H9 (cell line): ENCODE results near the gene RBFOX2. TPM values are rescaled to one million over a fixed set of nuclear protein-coding genes. Genes with fewer than 3 reads are reported as not detected.

ENCODE experiments used
- DNase-seq: peaks from one replicate; pipeline ENCODE4 v3.0.0-alpha.2; 2017
- H2AFZ ChIP-seq: one replicate; pipeline ENCODE4 v1.6.1; 2013; ENCODE audit warnings: mild to moderate bottlenecking, low read length, control low read depth, moderate library complexity
- H2AK5ac ChIP-seq: 2 replicates; pipeline ENCODE4 v1.6.1; 2013; ENCODE audit warnings: low read length, control low read depth, mixed read lengths; ENCODE audit not compliant: insufficient read length
- H2BK120ac ChIP-seq: one replicate; pipeline ENCODE4 v1.6.1; 2013; ENCODE audit warnings: low read depth, mild to moderate bottlenecking, low read length, control low read depth, inconsistent platforms; ENCODE audit not compliant: poor library complexity, severe bottlenecking
- H2BK12ac ChIP-seq: 2 replicates; pipeline ENCODE4 v1.6.1; 2013; ENCODE audit warnings: low read length, control low read depth, mixed read lengths, low read depth; ENCODE audit not compliant: insufficient read length
- H2BK15ac ChIP-seq: 2 replicates; pipeline ENCODE4 v1.6.1; 2013; ENCODE audit warnings: low read depth, low read length, control low read depth
- H2BK20ac ChIP-seq: one replicate; pipeline ENCODE4 v1.6.1; 2013; ENCODE audit warnings: low read depth, mild to moderate bottlenecking, low read length, control low read depth, inconsistent platforms; ENCODE audit not compliant: poor library complexity, severe bottlenecking
- H2BK5ac ChIP-seq: 2 replicates; pipeline ENCODE4 v1.6.1; 2013; ENCODE audit warnings: low read length, control low read depth, mixed read lengths; ENCODE audit not compliant: insufficient read length
- H3K14ac ChIP-seq: 2 replicates; pipeline ENCODE4 v1.6.1; 2013; ENCODE audit warnings: low read length, control low read depth; ENCODE audit not compliant: insufficient read depth
- H3K18ac ChIP-seq: 2 replicates; pipeline ENCODE4 v1.6.1; 2013; ENCODE audit warnings: low read depth, mild to moderate bottlenecking, mixed read lengths, low read length, control low read depth; ENCODE audit not compliant: insufficient read length
- H3K23ac ChIP-seq: 2 replicates; pipeline ENCODE4 v1.6.1; 2013; ENCODE audit warnings: low read length, control low read depth, mixed read lengths, low read depth; ENCODE audit not compliant: insufficient read length
- H3K23me2 ChIP-seq: 2 replicates; pipeline ENCODE4 v1.6.1; 2013; ENCODE audit warnings: low read depth, mild to moderate bottlenecking, mixed read lengths, low read length, control low read depth; ENCODE audit not compliant: insufficient read length, poor library complexity, severe bottlenecking
- H3K27ac ChIP-seq: 2 replicates; pipeline ENCODE4 v1.5.1; 2013; ENCODE audit warnings: low read length, control low read depth, mixed read lengths, low read depth; ENCODE audit not compliant: insufficient read length
- H3K27me3 ChIP-seq: 2 replicates; pipeline ENCODE4 v1.6.1; 2013; ENCODE audit warnings: low read length, control low read depth, inconsistent platforms; ENCODE audit not compliant: insufficient read depth
- H3K4ac ChIP-seq: 2 replicates; pipeline ENCODE4 v1.6.1; 2013; ENCODE audit warnings: low read depth, mild to moderate bottlenecking, control low read depth, inconsistent platforms, low read length, moderate library complexity
- H3K4me1 ChIP-seq: 2 replicates; pipeline ENCODE4 v1.6.1; 2013; ENCODE audit warnings: low read length, control low read depth, inconsistent platforms; ENCODE audit not compliant: insufficient read depth
- H3K4me2 ChIP-seq: 2 replicates; pipeline ENCODE4 v1.6.1; 2013; ENCODE audit warnings: low read length, control low read depth, mixed read lengths; ENCODE audit not compliant: insufficient read length, insufficient read depth
- H3K56ac ChIP-seq: 2 replicates; pipeline ENCODE4 v1.6.1; 2013; ENCODE audit warnings: low read depth, mild to moderate bottlenecking, mixed read lengths, low read length, control low read depth; ENCODE audit not compliant: insufficient read length
- H3K79me1 ChIP-seq: 2 replicates; pipeline ENCODE4 v1.6.1; 2013; ENCODE audit warnings: low read depth, mild to moderate bottlenecking, moderate library complexity, low read length, control low read depth, inconsistent platforms; ENCODE audit not compliant: insufficient read depth, poor library complexity, severe bottlenecking
- H3K79me2 ChIP-seq: 2 replicates; pipeline ENCODE4 v1.6.1; 2013; ENCODE audit warnings: low read length, control low read depth, inconsistent platforms; ENCODE audit not compliant: insufficient read depth
- H3K9ac ChIP-seq: 2 replicates; pipeline ENCODE4 v1.6.1; 2013; ENCODE audit warnings: low read length, control low read depth, mixed read lengths; ENCODE audit not compliant: insufficient read length; ENCODE audit errors: extremely low read depth
- H3K9me3 ChIP-seq: one replicate; pipeline ENCODE4 v1.6.1; 2013; ENCODE audit warnings: low read depth, low read length, inconsistent platforms; ENCODE audit not compliant: control insufficient read depth
- H3T11ph ChIP-seq: one replicate; pipeline ENCODE4 v1.6.1; 2013; ENCODE audit warnings: mild to moderate bottlenecking, low read length, control low read depth, inconsistent platforms
- H4K20me1 ChIP-seq: one replicate; pipeline ENCODE4 v1.6.1; 2013; ENCODE audit not compliant: control insufficient read depth, insufficient read length, insufficient read depth
- H4K5ac ChIP-seq: 2 replicates; pipeline ENCODE4 v1.6.1; 2013; ENCODE audit warnings: low read depth, mild to moderate bottlenecking, mixed read lengths, low read length, control low read depth; ENCODE audit not compliant: insufficient read length
- H4K8ac ChIP-seq: replicated peaks from 2 replicates; pipeline ENCODE4 v1.6.1; 2013; ENCODE audit warnings: low read length, control low read depth, mixed read lengths, low read depth; ENCODE audit not compliant: insufficient read length
- H4K91ac ChIP-seq: 2 replicates; pipeline ENCODE4 v1.6.1; 2013; ENCODE audit warnings: low read depth, mild to moderate bottlenecking, moderate library complexity, mixed read lengths, low read length, control low read depth; ENCODE audit not compliant: insufficient read length
- H3K27ac Mint-ChIP-seq, 3 experiments: 2 replicates in 2 of 3; 3 replicates in 1 of 3; pipeline ENCODE4 v1.8.0; 2020 to 2021; ENCODE audit warnings: mixed read lengths in 3 of 3, mild to moderate bottlenecking in 1 of 3, moderate library complexity in 1 of 3
- H3K27me3 Mint-ChIP-seq: 2 replicates; pipeline ENCODE4 v1.8.0; 2021; ENCODE audit warnings: low read depth, mild to moderate bottlenecking, moderate library complexity, mixed read lengths
- H3K36me3 Mint-ChIP-seq, 3 experiments: 2 replicates in 2 of 3; 3 replicates in 1 of 3; pipeline ENCODE4 v1.8.0; 2020 to 2021; ENCODE audit warnings: low read depth in 3 of 3, mixed read lengths in 3 of 3; ENCODE audit not compliant: insufficient read depth in 1 of 3
- H3K4me1 Mint-ChIP-seq, 2 experiments: 2 replicates each; pipeline ENCODE4 v1.8.0; 2020; ENCODE audit warnings: mixed read lengths in 2 of 2
- H3K4me3 Mint-ChIP-seq, 2 experiments: 2 replicates in 1 of 2; 3 replicates in 1 of 2; pipeline ENCODE4 v1.8.0; 2020 to 2021; ENCODE audit warnings: mild to moderate bottlenecking in 2 of 2, mixed read lengths in 2 of 2, moderate library complexity in 1 of 2
- H3K9me3 Mint-ChIP-seq, 2 experiments: 2 replicates in 1 of 2; 3 replicates in 1 of 2; pipeline ENCODE4 v1.8.0; 2020; ENCODE audit warnings: mild to moderate bottlenecking in 2 of 2, mixed read lengths in 2 of 2, moderate library complexity in 1 of 2
- WGBS: extraction: QIAGEN DNeasy Blood & Tissue Kit; methylation state at CpG from one replicate; pipeline ENCODE4 v1.1.7; 2013; ENCODE audit warnings: missing lambda C conversion rate, low lambda C conversion rate, mixed read lengths; ENCODE audit not compliant: insufficient read length; ENCODE audit errors: extremely low coverage; 5-methylcytosine and 5-hydroxymethylcytosine counted together
- total RNA-seq: library from RNA; stranded (reverse); gene quantifications from 2 replicates; pipeline ENCODE4 v1.2.1, GENCODE V29; 2021
- TF ChIP-seq, protein P1 (sequence below): fragments of 200-600 bp; sonication (generic); conservative IDR thresholded peaks from 3 replicates; pipeline ENCODE4 v1.8.0; 2021; ENCODE audit warnings: antibody characterized with exemption, mild to moderate bottlenecking

The RBFOX2 gene
- total RNA-seq, 1 experiment from 2014 or later, result 84.7 TPM

DNA sequence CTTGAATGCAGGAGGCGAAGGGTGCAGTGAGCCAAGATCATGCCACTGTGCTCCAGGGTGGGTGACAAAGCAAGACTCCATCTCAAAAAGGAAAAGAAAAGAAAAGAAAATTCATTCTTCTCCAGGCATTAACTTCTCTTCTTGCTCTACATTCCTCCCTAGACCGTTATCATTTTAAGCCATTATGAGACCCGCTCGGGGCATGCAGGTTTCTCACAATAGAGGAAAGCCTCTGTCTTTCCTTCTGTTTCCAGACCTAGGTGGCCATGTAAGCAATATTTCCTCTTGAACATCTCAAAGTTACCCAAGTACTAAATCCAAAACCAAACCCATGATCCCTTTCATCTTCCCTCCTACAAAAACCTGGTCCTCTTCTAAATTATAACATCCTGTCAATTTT lies 139.6 kb downstream of the RBFOX2 start:
- Histone ChIP-seq H2BK120ac (no peak overlapping the region), H3K27me3 (no peaks in the 10 kb centered on the region), H3K4me2 (no peak overlapping the region), H2BK5ac (no peak overlapping the region), H3K14ac (no peak overlapping the region), H2AK5ac (no peak overlapping the region), H2BK15ac (no peak overlapping the region), H4K5ac (no peak overlapping the region), H3K23ac (no peak overlapping the region), H3K23me2 (no peaks in the 10 kb centered on the region), H2BK20ac (no peak overlapping the region), H4K8ac (no peak overlapping the region), H3K4me1 (no peaks in the 10 kb centered on the region), H4K20me1 (no peaks in the 10 kb centered on the region), H2BK12ac (no peak overlapping the region), H3K79me2 (peaks cover 5% of the 10 kb centered on the region; the same call in 1 of the 2 replicates), H3K9me3 (no peaks in the 10 kb centered on the region), H3K18ac (no peak overlapping the region), H2AFZ (no peak overlapping the region), H3K79me1 (peaks cover 5% of the 10 kb centered on the region), H3K9ac (no peak overlapping the region), H3K27ac (no peak overlapping the region), H3K56ac (no peak overlapping the region), H3T11ph (no peak overlapping the region), H4K91ac (no peak overlapping the region), H3K4ac (no peak overlapping the region)
- Mint-ChIP-seq H3K36me3 (no peaks in the 10 kb centered on the region; a peak in 1 of 7 replicates), H3K4me1 (peaks cover 11 to 22% of the 10 kb centered on the region in 2 experiments), H3K9me3 (no peaks in the 10 kb centered on the region), H3K4me3 (no peak overlapping the region), H3K27me3 (no peaks in the 10 kb centered on the region), H3K27ac (no peak overlapping the region; a peak in 1 of 7 replicates)
- TF ChIP-seq, protein P1, sequence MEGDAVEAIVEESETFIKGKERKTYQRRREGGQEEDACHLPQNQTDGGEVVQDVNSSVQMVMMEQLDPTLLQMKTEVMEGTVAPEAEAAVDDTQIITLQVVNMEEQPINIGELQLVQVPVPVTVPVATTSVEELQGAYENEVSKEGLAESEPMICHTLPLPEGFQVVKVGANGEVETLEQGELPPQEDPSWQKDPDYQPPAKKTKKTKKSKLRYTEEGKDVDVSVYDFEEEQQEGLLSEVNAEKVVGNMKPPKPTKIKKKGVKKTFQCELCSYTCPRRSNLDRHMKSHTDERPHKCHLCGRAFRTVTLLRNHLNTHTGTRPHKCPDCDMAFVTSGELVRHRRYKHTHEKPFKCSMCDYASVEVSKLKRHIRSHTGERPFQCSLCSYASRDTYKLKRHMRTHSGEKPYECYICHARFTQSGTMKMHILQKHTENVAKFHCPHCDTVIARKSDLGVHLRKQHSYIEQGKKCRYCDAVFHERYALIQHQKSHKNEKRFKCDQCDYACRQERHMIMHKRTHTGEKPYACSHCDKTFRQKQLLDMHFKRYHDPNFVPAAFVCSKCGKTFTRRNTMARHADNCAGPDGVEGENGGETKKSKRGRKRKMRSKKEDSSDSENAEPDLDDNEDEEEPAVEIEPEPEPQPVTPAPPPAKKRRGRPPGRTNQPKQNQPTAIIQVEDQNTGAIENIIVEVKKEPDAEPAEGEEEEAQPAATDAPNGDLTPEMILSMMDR, result no peak
- no peak for DNase-seq
- WGBS, result no CpG with 5 or more reads among the region's 4 CpGs
